Sigmoid colon (tissue), 7 donors: ENCODE results near the gene SIK3. TPM values are rescaled to one million over a fixed set of nuclear protein-coding genes. Genes with fewer than 3 reads are reported as not detected.
A peak's percentile ranks its signal among the peaks of the same experiment; 100 is the strongest.

ENCODE experiments used
- DNase-seq: peaks from one replicate; pipeline ENCODE4 v3.0.0-alpha.2; 2019
- H3K27ac ChIP-seq, 4 donors: fragments of 200-600 bp; sonication (generic); one replicate each; pipeline ENCODE4 v1.5.1; 2016 to 2019; ENCODE audit warnings: mild to moderate bottlenecking in 1 of 4
- H3K27me3 ChIP-seq, 3 donors: fragments of 200-600 bp; sonication (generic); one replicate each; pipeline ENCODE4 v1.5.1; 2019; ENCODE audit warnings: mild to moderate bottlenecking in 1 of 3
- H3K36me3 ChIP-seq, 4 donors: fragments of 200-600 bp; sonication (generic); one replicate each; pipeline ENCODE4 v1.5.1; 2016 to 2019
- H3K4me1 ChIP-seq, 4 donors: fragments of 200-600 bp; sonication (generic); one replicate each; pipeline ENCODE4 v1.5.1; 2017 to 2019
- H3K4me3 ChIP-seq, 4 donors: fragments of 200-600 bp; sonication (generic); one replicate each; pipeline ENCODE4 v1.5.1; 2017 to 2019; ENCODE audit warnings: mild to moderate bottlenecking in 2 of 4, moderate library complexity in 1 of 4
- H3K9me3 ChIP-seq, 4 donors: fragments of 200-600 bp in 3 of 4; sonication (generic) in 3 of 4; one replicate each; pipeline versions ENCODE4 v1.5.1 to v1.6.1; 2013 to 2019
- CTCF ChIP-seq, 4 experiments: fragments of 450-650 bp in 3 of 4; fragments of 200-600 bp in 1 of 4; IDR thresholded peaks; one replicate each; pipeline ENCODE4 v1.5.1; 2016 to 2019; ENCODE audit warnings: antibody characterized with exemption in 4 of 4, mild to moderate bottlenecking in 3 of 4, moderate library complexity in 2 of 4
- EP300 ChIP-seq, 4 donors: sonication (generic); formaldehyde crosslinking; IDR thresholded peaks; one replicate each; pipeline ENCODE4 v1.6.1; 2017; ENCODE audit warnings: antibody characterized with exemption in 4 of 4
- POLR2A ChIP-seq, 2 donors: fragments of 450-650 bp; IDR thresholded peaks; one replicate each; pipeline ENCODE4 v1.6.1; 2016; ENCODE audit warnings: antibody characterized with exemption in 2 of 2, mild to moderate bottlenecking in 2 of 2, moderate library complexity in 2 of 2
- POLR2AphosphoS5 ChIP-seq, 4 donors: sonication (generic); formaldehyde crosslinking; IDR thresholded peaks; one replicate each; pipeline ENCODE4 v1.6.1; 2017; ENCODE audit warnings: antibody characterized with exemption in 4 of 4
- WGBS, 2 donors: extraction: QIAGEN DNeasy Blood & Tissue Kit; methylation state at CpG; one replicate each; pipeline ENCODE4 v1.1.7; 2013; 5-methylcytosine and 5-hydroxymethylcytosine counted together
- intact Hi-C: fragments of 100-400 bp; cut with DNase I; formaldehyde crosslinking; loops from one replicate; pipeline ENCODE4 v1.15.1; 2023
- polyA plus RNA-seq, 3 donors: library from polyadenylated mRNA; stranded (reverse); fragments of 200-250 nt; gene quantifications; one replicate each; pipeline ENCODE4 v1.2.3, GENCODE V29; 2013
- total RNA-seq, 4 donors: library from RNA; depleted of rRNA; stranded (reverse); fragments of >200 nt; gene quantifications; one replicate each; pipeline ENCODE4 v1.1.0, GENCODE V29; 2016
- donor health status: healthy with polysubstance abuse.
- donor health status: Bipolar disorder and iron deficiency.
- donor health status: healthy.

Gene SIK3
- total and polyA plus RNA-seq, 7 donors = 5.5 to 53.2 (median 35.3) TPM

DNA sequence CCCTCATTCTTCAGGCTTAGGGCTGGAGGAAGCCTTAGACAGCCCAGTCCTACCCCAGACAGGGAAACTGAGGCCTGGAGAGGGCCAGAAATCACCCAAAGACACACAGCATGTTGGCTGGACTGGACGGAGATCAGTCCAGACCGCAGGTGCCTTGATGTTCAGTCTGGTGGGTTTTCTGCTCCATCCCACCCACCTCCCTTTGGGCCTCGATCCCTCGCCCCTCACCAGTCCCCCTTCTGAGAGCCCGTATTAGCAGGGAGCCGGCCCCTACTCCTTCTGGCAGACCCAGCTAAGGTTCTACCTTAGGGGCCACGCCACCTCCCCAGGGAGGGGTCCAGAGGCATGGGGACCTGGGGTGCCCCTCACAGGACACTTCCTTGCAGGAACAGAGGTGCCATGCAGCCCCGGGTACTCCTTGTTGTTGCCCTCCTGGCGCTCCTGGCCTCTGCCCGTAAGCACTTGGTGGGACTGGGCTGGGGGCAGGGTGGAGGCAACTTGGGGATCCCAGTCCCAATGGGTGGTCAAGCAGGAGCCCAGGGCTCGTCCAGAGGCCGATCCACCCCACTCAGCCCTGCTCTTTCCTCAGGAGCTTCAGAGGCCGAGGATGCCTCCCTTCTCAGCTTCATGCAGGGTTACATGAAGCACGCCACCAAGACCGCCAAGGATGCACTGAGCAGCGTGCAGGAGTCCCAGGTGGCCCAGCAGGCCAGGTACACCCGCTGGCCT lies 267.9 kb downstream of the SIK3 start:
- Histone ChIP-seq H3K27ac (no peak overlapping the region), H3K27me3 (no peaks in the 10 kb centered on the region), H3K36me3 (no peaks in the 10 kb centered on the region), H3K4me1 (peaks cover 0 to 7% (median 4%) of the 10 kb centered on the region in 4 donors), H3K4me3 (no peak overlapping the region), H3K9me3 (no peaks in the 10 kb centered on the region)
- 94 to 96% methylated on average over 17 of the region's 17 CpGs for WGBS, 2 donors
- TF ChIP-seq EP300 (IDR thresholded peaks at IDR 0.05) = no peak
- no peak for TF ChIP-seq POLR2A (IDR thresholded peaks at IDR 0.05)
- no peak for TF ChIP-seq CTCF (IDR thresholded peaks at IDR 0.05)
- no peak for TF ChIP-seq POLR2AphosphoS5 (IDR thresholded peaks at IDR 0.05)
- peak; percentile 60 for DNase-seq
- intact Hi-C loops = no loop called here

GRCh38 chr11:116829525-116830183 lies 268.6 kb downstream of the SIK3 start, which contains the start of gene APOC3:
Gene APOC3, plus strand, starts transcription at chr11:116829907. Its CDS starts 676 bp downstream, at chr11:116830583.
- Histone ChIP-seq H3K27ac (no peak within 1 kb of the TSS), H3K27me3 (no peaks in the 10 kb centered on the region), H3K4me1 (no peaks in the 10 kb centered on the region), H3K4me3 (no peak within 1 kb of the TSS), H3K9me3 (no peaks in the 10 kb centered on the region), H3K36me3 (no peaks in the 10 kb centered on the region)
- intact Hi-C loops = no loop called here
- DNase-seq = peak; percentile 60
- WGBS, 2 donors = 77 to 79% methylated on average over 9 of the region's 9 CpGs
- TF ChIP-seq POLR2A (IDR thresholded peaks at IDR 0.05) (no peak), POLR2AphosphoS5 (IDR thresholded peaks at IDR 0.05) (no peak), EP300 (IDR thresholded peaks at IDR 0.05) (no peak), CTCF (IDR thresholded peaks at IDR 0.05) (no peak)

DNA sequence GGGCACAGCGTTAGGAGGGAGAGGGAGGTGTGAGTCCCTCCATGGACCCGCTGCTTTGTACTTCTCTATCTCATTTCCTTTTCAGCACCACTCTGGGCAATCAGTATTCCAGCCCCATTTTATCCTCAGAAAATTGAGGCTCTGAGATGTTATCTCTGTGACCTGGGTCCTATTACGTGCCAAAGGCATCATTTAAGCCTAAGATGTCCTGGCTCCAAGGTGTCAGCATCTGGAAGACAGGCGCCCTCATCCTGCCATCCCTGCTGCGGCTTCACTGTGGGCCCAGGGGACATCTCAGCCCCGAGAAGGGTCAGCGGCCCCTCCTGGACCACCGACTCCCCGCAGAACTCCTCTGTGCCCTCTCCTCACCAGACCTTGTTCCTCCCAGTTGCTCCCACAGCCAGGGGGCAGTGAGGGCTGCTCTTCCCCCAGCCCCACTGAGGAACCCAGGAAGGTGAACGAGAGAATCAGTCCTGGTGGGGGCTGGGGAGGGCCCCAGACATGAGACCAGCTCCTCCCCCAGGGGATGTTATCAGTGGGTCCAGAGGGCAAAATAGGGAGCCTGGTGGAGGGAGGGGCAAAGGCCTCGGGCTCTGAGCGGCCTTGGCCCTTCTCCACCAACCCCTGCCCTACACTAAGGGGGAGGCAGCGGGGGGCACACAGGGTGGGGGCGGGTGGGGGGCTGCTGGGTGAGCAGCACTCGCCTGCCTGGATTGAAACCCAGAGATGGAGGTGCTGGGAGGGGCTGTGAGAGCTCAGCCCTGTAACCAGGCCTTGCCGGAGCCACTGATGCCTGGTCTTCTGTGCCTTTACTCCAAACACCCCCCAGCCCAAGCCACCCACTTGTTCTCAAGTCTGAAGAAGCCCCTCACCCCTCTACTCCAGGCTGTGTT lies 269.4 kb downstream of the SIK3 start:
- Histone ChIP-seq H3K4me3 (no peak overlapping the region), H3K36me3 (no peaks in the 10 kb centered on the region), H3K9me3 (no peaks in the 10 kb centered on the region), H3K4me1 (no peaks in the 10 kb centered on the region), H3K27ac (no peak overlapping the region), H3K27me3 (no peaks in the 10 kb centered on the region)
- TF ChIP-seq EP300 (IDR thresholded peaks at IDR 0.05) (no peak), POLR2AphosphoS5 (IDR thresholded peaks at IDR 0.05) (no peak), POLR2A (IDR thresholded peaks at IDR 0.05) (no peak), CTCF (IDR thresholded peaks at IDR 0.05) (no peak)
- DNase-seq = no peak
- intact Hi-C loops = no loop called here
- WGBS, 2 donors = 55 to 69% methylated on average over 16 of the region's 16 CpGs

DNA sequence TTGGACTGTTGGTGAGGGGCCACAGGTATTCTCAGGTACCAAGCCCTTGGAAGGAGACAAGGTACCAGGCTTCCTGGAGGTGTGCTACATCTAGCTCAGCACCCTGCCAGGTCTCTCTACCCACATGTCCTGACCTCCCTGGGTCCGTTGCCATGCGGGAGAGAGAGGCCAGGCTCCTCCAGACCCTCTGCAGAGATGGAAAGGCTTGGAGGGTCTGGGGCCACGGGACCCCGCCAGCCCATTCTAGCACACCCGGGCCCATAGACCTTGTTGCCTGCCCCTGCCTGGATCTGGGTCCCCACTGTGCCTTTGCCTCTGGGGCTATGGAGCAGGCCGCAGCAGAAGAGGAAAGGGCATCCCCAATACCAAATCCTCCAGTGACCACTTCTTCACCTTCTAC lies 270.8 kb downstream of the SIK3 start:
- no peaks in the 10 kb centered on the region for H3K27me3 ChIP-seq
- peak; percentile 39 for DNase-seq
- intact Hi-C loops = no loop called here
- no peak overlapping the region for H3K4me3 ChIP-seq
- H3K27ac ChIP-seq = no peak overlapping the region
- H3K36me3 ChIP-seq = no peaks in the 10 kb centered on the region
- TF ChIP-seq CTCF (IDR thresholded peaks at IDR 0.05) (no peak), EP300 (IDR thresholded peaks at IDR 0.05) (no peak), POLR2A (IDR thresholded peaks at IDR 0.05) (no peak), POLR2AphosphoS5 (IDR thresholded peaks at IDR 0.05) (no peak)
- H3K4me1 ChIP-seq = no peaks in the 10 kb centered on the region
- 93 to 95% methylated on average over 6 of the region's 6 CpGs for WGBS, 2 donors
- H3K9me3 ChIP-seq = no peaks in the 10 kb centered on the region
